T-helper 2 cell treated with Interferon-gamma antibody and Interleukin-4, amounts not matched to agents 5 μg/mL and 100 μg/mL, for 36 hours (primary cell): ENCODE data around the gene GMDS.

ENCODE experiments used
- DNase-seq: peaks from one replicate; pipeline ENCODE4 v3.0.0; 2021; ENCODE audit warnings: low spot score
- H3K27ac Mint-ChIP-seq: one replicate; pipeline ENCODE4 v1.8.0; 2021; ENCODE audit warnings: mild to moderate bottlenecking, mixed read lengths
- H3K27me3 Mint-ChIP-seq: one replicate; pipeline ENCODE4 v1.8.0; 2021; ENCODE audit warnings: low read depth, mixed read lengths
- H3K36me3 Mint-ChIP-seq: one replicate; pipeline ENCODE4 v1.8.0; 2021; ENCODE audit warnings: low read depth, mixed read lengths
- H3K4me1 Mint-ChIP-seq: one replicate; pipeline ENCODE4 v1.8.0; 2021; ENCODE audit warnings: low read depth, mixed read lengths
- H3K4me3 Mint-ChIP-seq: one replicate; pipeline ENCODE4 v1.8.0; 2022; ENCODE audit warnings: mild to moderate bottlenecking, moderate library complexity, mixed read lengths
- H3K9me3 Mint-ChIP-seq: one replicate; pipeline ENCODE4 v1.8.0; 2021; ENCODE audit warnings: mixed read lengths

The GMDS gene

GRCh38 chr6:1635305-1636010, 609.9 kb downstream of the GMDS start:
- DNase-seq: no peak
- peaks cover 5% of the 10 kb centered on the region for H3K27me3 Mint-ChIP-seq
- H3K4me3 Mint-ChIP-seq: no peak overlapping the region
- H3K9me3 Mint-ChIP-seq: no peaks in the 10 kb centered on the region
- no peaks in the 10 kb centered on the region for H3K36me3 Mint-ChIP-seq
- H3K4me1 Mint-ChIP-seq: no peaks in the 10 kb centered on the region
- H3K27ac Mint-ChIP-seq: no peak overlapping the region

GRCh38 chr6:1634081-1634480, 611.3 kb downstream of the GMDS start:
- no peaks in the 10 kb centered on the region for H3K36me3 Mint-ChIP-seq
- no peak overlapping the region for H3K4me3 Mint-ChIP-seq
- H3K4me1 Mint-ChIP-seq: no peaks in the 10 kb centered on the region
- peaks cover 6% of the 10 kb centered on the region for H3K27me3 Mint-ChIP-seq
- DNase-seq: no peak
- H3K9me3 Mint-ChIP-seq: no peaks in the 10 kb centered on the region
- H3K27ac Mint-ChIP-seq: no peak overlapping the region

- no peaks in the 10 kb centered on the region for H3K4me1 Mint-ChIP-seq
- peaks cover 11% of the 10 kb centered on the region for H3K27me3 Mint-ChIP-seq
- no peak for DNase-seq
- H3K9me3 Mint-ChIP-seq: no peaks in the 10 kb centered on the region
- no peak overlapping the region for H3K4me3 Mint-ChIP-seq
- H3K27ac Mint-ChIP-seq: no peak overlapping the region
- H3K36me3 Mint-ChIP-seq: no peaks in the 10 kb centered on the region
Measured at GRCh38 chr6:1633366-1634021, 611.9 kb downstream of the GMDS start.

GRCh38 chr6:1631251-1631650, 614.2 kb downstream of the GMDS start:
- H3K36me3 Mint-ChIP-seq: no peaks in the 10 kb centered on the region

GRCh38 chr6:1630771-1631217, 614.6 kb downstream of the GMDS start:
- Mint-ChIP-seq H3K4me3 (no peak overlapping the region), H3K9me3 (no peaks in the 10 kb centered on the region), H3K27ac (no peak overlapping the region), H3K4me1 (no peaks in the 10 kb centered on the region), H3K27me3 (peaks cover 35% of the 10 kb centered on the region), H3K36me3 (no peaks in the 10 kb centered on the region)
- no peak for DNase-seq

More at GRCh38 chr6:1631251-1631650, 614.2 kb downstream of the GMDS start:
- H3K27ac Mint-ChIP-seq: no peak overlapping the region
- H3K4me1 Mint-ChIP-seq: no peaks in the 10 kb centered on the region
- no peak for DNase-seq
- peaks cover 31% of the 10 kb centered on the region for H3K27me3 Mint-ChIP-seq
- H3K9me3 Mint-ChIP-seq: no peaks in the 10 kb centered on the region
- H3K4me3 Mint-ChIP-seq: no peak overlapping the region

- no peak overlapping the region for H3K27ac Mint-ChIP-seq
- H3K4me3 Mint-ChIP-seq: no peak overlapping the region
- no peak for DNase-seq
- no peaks in the 10 kb centered on the region for H3K36me3 Mint-ChIP-seq
- H3K4me1 Mint-ChIP-seq: peaks cover 2% of the 10 kb centered on the region
- H3K9me3 Mint-ChIP-seq: no peaks in the 10 kb centered on the region
- H3K27me3 Mint-ChIP-seq: peaks cover 40% of the 10 kb centered on the region
Measured at GRCh38 chr6:1630212-1630770, 615.1 kb downstream of the GMDS start.

- H3K27me3 Mint-ChIP-seq: peaks cover 44% of the 10 kb centered on the region
- DNase-seq: no peak
- no peaks in the 10 kb centered on the region for H3K9me3 Mint-ChIP-seq
- no peak overlapping the region for H3K4me3 Mint-ChIP-seq
- H3K4me1 Mint-ChIP-seq: peaks cover 6% of the 10 kb centered on the region
- H3K36me3 Mint-ChIP-seq: no peaks in the 10 kb centered on the region
- no peak overlapping the region for H3K27ac Mint-ChIP-seq
Measured at GRCh38 chr6:1629316-1629715, 616.1 kb downstream of the GMDS start.

GRCh38 chr6:1627827-1628560, 617.4 kb downstream of the GMDS start:
- no peak for DNase-seq
- no peak overlapping the region for H3K4me3 Mint-ChIP-seq
- no peaks in the 10 kb centered on the region for H3K9me3 Mint-ChIP-seq
- H3K4me1 Mint-ChIP-seq: peaks cover 6% of the 10 kb centered on the region
- H3K36me3 Mint-ChIP-seq: no peaks in the 10 kb centered on the region
- H3K27me3 Mint-ChIP-seq: peaks cover 51% of the 10 kb centered on the region
- no peak overlapping the region for H3K27ac Mint-ChIP-seq

- no peak for DNase-seq
- Mint-ChIP-seq H3K4me3 (no peak overlapping the region), H3K27me3 (peaks cover 62% of the 10 kb centered on the region)
Measured at GRCh38 chr6:1626481-1626880, 618.9 kb downstream of the GMDS start.

GRCh38 chr6:1625794-1626435, 619.5 kb downstream of the GMDS start:
- H3K27me3 Mint-ChIP-seq: peaks cover 68% of the 10 kb centered on the region
- no peaks in the 10 kb centered on the region for H3K36me3 Mint-ChIP-seq
- peaks cover 6% of the 10 kb centered on the region for H3K4me1 Mint-ChIP-seq
- no peak overlapping the region for H3K27ac Mint-ChIP-seq
- H3K4me3 Mint-ChIP-seq: no peak overlapping the region
- H3K9me3 Mint-ChIP-seq: no peaks in the 10 kb centered on the region
- no peak for DNase-seq

More at GRCh38 chr6:1626481-1626880, 618.9 kb downstream of the GMDS start:
- Mint-ChIP-seq H3K9me3 (no peaks in the 10 kb centered on the region), H3K36me3 (no peaks in the 10 kb centered on the region), H3K27ac (no peak overlapping the region), H3K4me1 (peaks cover 6% of the 10 kb centered on the region)

GRCh38 chr6:1624851-1625781, 620.3 kb downstream of the GMDS start:
- Mint-ChIP-seq H3K27ac (no peak overlapping the region), H3K4me3 (peak overlapping the region; percentile 67), H3K27me3 (peaks cover 67% of the 10 kb centered on the region), H3K9me3 (no peaks in the 10 kb centered on the region), H3K4me1 (peaks cover 6% of the 10 kb centered on the region), H3K36me3 (no peaks in the 10 kb centered on the region)
- DNase-seq: no peak

- Mint-ChIP-seq H3K27ac (no peak overlapping the region), H3K4me1 (peaks cover 6% of the 10 kb centered on the region), H3K27me3 (peaks cover 67% of the 10 kb centered on the region), H3K9me3 (no peaks in the 10 kb centered on the region), H3K4me3 (no peak overlapping the region), H3K36me3 (no peaks in the 10 kb centered on the region)
- no peak for DNase-seq
Measured at GRCh38 chr6:1624058-1624850, 621.2 kb downstream of the GMDS start.
